Measurements from ENCODE around the gene PRKD2.

The PRKD2 gene

GRCh38 chr19:46731584-46731983 is 14.7 kb upstream of the PRKD2 start:
- Histone ChIP-seq H3K9me3 (ENCODE audit: severe bottlenecking) (no peaks in the 10 kb centered on the region), H3K27me3 (ENCODE audit: insufficient read depth, low read depth, severe bottlenecking) (no peaks in the 10 kb centered on the region), H3K27ac (no peak overlapping the region), H3K36me3 (peaks cover 95% of the 10 kb centered on the region), H3K4me3 (ENCODE audit: low read depth, low read length) (no peak overlapping the region)
- no peak for DNase-seq
- TF ChIP-seq CTCF (IDR thresholded peaks at IDR 0.05; ENCODE audit: low read depth, low read length) = no peak

- Histone ChIP-seq H3K9me3 (ENCODE audit: severe bottlenecking) (no peaks in the 10 kb centered on the region), H3K27ac (no peak overlapping the region), H3K36me3 (peaks cover 97% of the 10 kb centered on the region), H3K4me3 (ENCODE audit: low read depth, low read length) (no peak overlapping the region), H3K27me3 (ENCODE audit: insufficient read depth, low read depth, severe bottlenecking) (no peaks in the 10 kb centered on the region)
- no peak for DNase-seq
- no peak for TF ChIP-seq CTCF (IDR thresholded peaks at IDR 0.05; ENCODE audit: low read depth, low read length)
Observed at GRCh38 chr19:46731007-46731501, 14.1 kb upstream of the PRKD2 start.

GRCh38 chr19:46730595-46730994 is 13.7 kb upstream of the PRKD2 start:
- Histone ChIP-seq H3K27me3 (ENCODE audit: insufficient read depth, low read depth, severe bottlenecking) (no peaks in the 10 kb centered on the region), H3K4me3 (ENCODE audit: low read depth, low read length) (no peak overlapping the region), H3K27ac (no peak overlapping the region), H3K36me3 (peaks cover 97% of the 10 kb centered on the region), H3K9me3 (ENCODE audit: severe bottlenecking) (no peaks in the 10 kb centered on the region)
- no peak for DNase-seq
- no peak for TF ChIP-seq CTCF (IDR thresholded peaks at IDR 0.05; ENCODE audit: low read depth, low read length)

- H3K27ac ChIP-seq = no peak overlapping the region
- no peak for DNase-seq
Observed at GRCh38 chr19:46730187-46730586, 13.3 kb upstream of the PRKD2 start.

GRCh38 chr19:46729696-46730095 is 12.8 kb upstream of the PRKD2 start:
- no peak for DNase-seq
- Histone ChIP-seq H3K27ac (no peak overlapping the region), H3K27me3 (ENCODE audit: insufficient read depth, low read depth, severe bottlenecking) (no peaks in the 10 kb centered on the region), H3K36me3 (peaks cover 97% of the 10 kb centered on the region), H3K4me3 (ENCODE audit: low read depth, low read length) (no peak overlapping the region), H3K9me3 (ENCODE audit: severe bottlenecking) (no peaks in the 10 kb centered on the region)
- TF ChIP-seq CTCF (IDR thresholded peaks at IDR 0.05; ENCODE audit: low read depth, low read length) = no peak

More at GRCh38 chr19:46730187-46730586, 13.3 kb upstream of the PRKD2 start:
- Histone ChIP-seq H3K4me3 (ENCODE audit: low read depth, low read length) (no peak overlapping the region), H3K9me3 (ENCODE audit: severe bottlenecking) (no peaks in the 10 kb centered on the region), H3K36me3 (peaks cover 97% of the 10 kb centered on the region), H3K27me3 (ENCODE audit: insufficient read depth, low read depth, severe bottlenecking) (no peaks in the 10 kb centered on the region)
- no peak for TF ChIP-seq CTCF (IDR thresholded peaks at IDR 0.05; ENCODE audit: low read depth, low read length)

- H3K4me3 ChIP-seq (ENCODE audit: low read depth, low read length) = no peak overlapping the region
- TF ChIP-seq CTCF (IDR thresholded peaks at IDR 0.05; ENCODE audit: low read depth, low read length) = peak; percentile 91
- H3K36me3 ChIP-seq = peaks cover 95% of the 10 kb centered on the region
- no peaks in the 10 kb centered on the region for H3K9me3 ChIP-seq (ENCODE audit: severe bottlenecking)
- H3K27ac ChIP-seq = no peak overlapping the region
- H3K27me3 ChIP-seq (ENCODE audit: insufficient read depth, low read depth, severe bottlenecking) = no peaks in the 10 kb centered on the region
- DNase-seq = peak; percentile 75
Observed at GRCh38 chr19:46728693-46729339, 11.9 kb upstream of the PRKD2 start.

Measured in WERI-Rb-1 (cell line).